IPS-11a (cell line): ENCODE measurements around the gene OBP2B.

Experiments used
- H3K4me3 ChIP-seq: one replicate; pipeline ENCODE4 v1.5.1; 2013; ENCODE audit warnings: low read depth, low read length, control low read depth

The OBP2B gene

GRCh38 chr9:133202688-133203453, 6.2 kb downstream of the OBP2B start:
- no peak overlapping the region for H3K4me3 ChIP-seq

- no peak overlapping the region for H3K4me3 ChIP-seq
Measured at GRCh38 chr9:133202145-133202513, 6.9 kb downstream of the OBP2B start.

- H3K4me3 ChIP-seq, result no peak overlapping the region
Measured at GRCh38 chr9:133201424-133202144, 7.5 kb downstream of the OBP2B start.

GRCh38 chr9:133200631-133201030, 8.4 kb downstream of the OBP2B start:
- H3K4me3 ChIP-seq, result no peak overlapping the region

GRCh38 chr9:133199648-133200321, 9.3 kb downstream of the OBP2B start:
- no peak overlapping the region for H3K4me3 ChIP-seq

- H3K4me3 ChIP-seq, result no peak overlapping the region
Measured at GRCh38 chr9:133195029-133195428, 14.0 kb downstream of the OBP2B start.

- H3K4me3 ChIP-seq, result no peak overlapping the region
Measured at GRCh38 chr9:133194597-133194996, 14.5 kb downstream of the OBP2B start.

- H3K4me3 ChIP-seq, result no peak overlapping the region
Measured at GRCh38 chr9:133191989-133192388, 17.1 kb downstream of the OBP2B start.

GRCh38 chr9:133189826-133190225, 19.2 kb downstream of the OBP2B start:
- no peak overlapping the region for H3K4me3 ChIP-seq

- H3K4me3 ChIP-seq, result no peak overlapping the region
Measured at GRCh38 chr9:133188843-133189180, 20.2 kb downstream of the OBP2B start.

GRCh38 chr9:133188006-133188842, 20.8 kb downstream of the OBP2B start:
- H3K4me3 ChIP-seq, result no peak overlapping the region

- no peak overlapping the region for H3K4me3 ChIP-seq
Measured at GRCh38 chr9:133187561-133188005, 21.5 kb downstream of the OBP2B start.

- no peak overlapping the region for H3K4me3 ChIP-seq
Measured at GRCh38 chr9:133186736-133187135, 22.3 kb downstream of the OBP2B start.

- H3K4me3 ChIP-seq, result no peak overlapping the region
Measured at GRCh38 chr9:133184971-133185370, 24.1 kb downstream of the OBP2B start.

GRCh38 chr9:133182151-133182550, 26.9 kb downstream of the OBP2B start:
- H3K4me3 ChIP-seq, result no peak overlapping the region

- no peak overlapping the region for H3K4me3 ChIP-seq
Measured at GRCh38 chr9:133181561-133181960, 27.5 kb downstream of the OBP2B start.

- no peak overlapping the region for H3K4me3 ChIP-seq
Measured at GRCh38 chr9:133180953-133181352, 28.1 kb downstream of the OBP2B start.

GRCh38 chr9:133173056-133173455, 36.0 kb downstream of the OBP2B start:
- H3K4me3 ChIP-seq, result no peak overlapping the region

GRCh38 chr9:133171161-133171961, 37.7 kb downstream of the OBP2B start:
- H3K4me3 ChIP-seq, result no peak overlapping the region

GRCh38 chr9:133170716-133171115, 38.3 kb downstream of the OBP2B start:
- no peak overlapping the region for H3K4me3 ChIP-seq
